GM12891 (cell line): ENCODE results near the gene SAMSN1.

Experiments
- POLR2A ChIP-seq: IDR thresholded peaks from 2 replicates; pipeline ENCODE4 v1.6.1; 2011; ENCODE audit warnings: low read depth, low read length, control low read depth
- POLR2AphosphoS5 ChIP-seq: IDR thresholded peaks from 2 replicates; pipeline ENCODE4 v1.6.1; 2011; ENCODE audit warnings: low read depth, low read length, control low read depth
- TAF1 ChIP-seq: IDR thresholded peaks from 2 replicates; pipeline ENCODE4 v1.6.1; 2011; ENCODE audit warnings: low read depth, low read length, control low read depth

- TF ChIP-seq POLR2AphosphoS5 (no peak), TAF1 (no peak), POLR2A (no peak)
These were observed 4.0 kb upstream of the SAMSN1 start for GRCh38 chr21:14550135-14550534.
